NB4 (cell line): ENCODE results near the gene KRTAP5-2.

Source experiments
- DNase-seq: peaks from one replicate; pipeline ENCODE4 v3.0.0; 2010; ENCODE audit warnings: low read depth
- H3K4me3 ChIP-seq: one replicate; pipeline ENCODE4 v1.5.1; 2011; ENCODE audit warnings: mild to moderate bottlenecking, low read depth, low read length, moderate library complexity
- CTCF ChIP-seq: IDR thresholded peaks from one replicate; pipeline ENCODE4 v1.5.1; 2012; ENCODE audit warnings: low read depth, low read length
- MAX ChIP-seq: IDR thresholded peaks from 2 replicates; pipeline ENCODE4 v1.6.1; 2011; ENCODE audit warnings: low read depth, low read length
- MYC ChIP-seq: IDR thresholded peaks from 2 replicates; pipeline ENCODE4 v1.6.1; 2011; ENCODE audit warnings: low read depth, low read length
- POLR2A ChIP-seq: IDR thresholded peaks from 2 replicates; pipeline ENCODE4 v1.6.1; 2011; ENCODE audit warnings: mild to moderate bottlenecking; ENCODE audit not compliant: insufficient read length; ENCODE audit errors: extremely low read depth

The KRTAP5-2 gene

GRCh38 chr11:1641096-1641495, 43.0 kb upstream of the KRTAP5-2 start:
- TF ChIP-seq MAX: no peak
- no peak for TF ChIP-seq MYC
- no peak for TF ChIP-seq POLR2A
- TF ChIP-seq CTCF: no peak
- H3K4me3 ChIP-seq: no peak overlapping the region

GRCh38 chr11:1640076-1640946, 42.2 kb upstream of the KRTAP5-2 start:
- DNase-seq: peak; percentile 27
- no peak overlapping the region for H3K4me3 ChIP-seq
- no peak for TF ChIP-seq MAX
- peak; percentile 83 for TF ChIP-seq CTCF

More at GRCh38 chr11:1641096-1641495, 43.0 kb upstream of the KRTAP5-2 start:
- DNase-seq: no peak

- no peak overlapping the region for H3K4me3 ChIP-seq
- no peak for DNase-seq
- TF ChIP-seq MYC: no peak
- no peak for TF ChIP-seq MAX
These were observed 41.6 kb upstream of the KRTAP5-2 start for GRCh38 chr11:1639666-1640065.

GRCh38 chr11:1639102-1639620, 41.1 kb upstream of the KRTAP5-2 start:
- no peak overlapping the region for H3K4me3 ChIP-seq
- no peak for DNase-seq
- TF ChIP-seq MAX (no peak), CTCF (no peak), MYC (no peak), POLR2A (no peak)

- no peak for DNase-seq
- TF ChIP-seq MYC (no peak), CTCF (no peak), MAX (no peak), POLR2A (no peak)
- no peak overlapping the region for H3K4me3 ChIP-seq
These were observed 40.2 kb upstream of the KRTAP5-2 start for GRCh38 chr11:1638344-1638743.

GRCh38 chr11:1637628-1638027, 39.5 kb upstream of the KRTAP5-2 start:
- DNase-seq: no peak
- no peak overlapping the region for H3K4me3 ChIP-seq
- no peak for TF ChIP-seq MAX
- TF ChIP-seq MYC: no peak
- no peak for TF ChIP-seq CTCF
- no peak for TF ChIP-seq POLR2A
